DOHH2 (cell line): ENCODE results near the gene SNX5.

Experiments used
- CTCF ChIP-seq: fragments of 200-600 bp; sonication (generic); IDR thresholded peaks from one replicate; pipeline ENCODE4 v1.5.1; 2014; ENCODE audit warnings: antibody characterized with exemption, mild to moderate bottlenecking, low read depth, low read length; ENCODE audit not compliant: poor library complexity, severe bottlenecking
- EZH2phosphoT487 ChIP-seq: fragments of 200-600 bp; sonication (generic); IDR thresholded peaks from 2 replicates; pipeline ENCODE4 v1.6.1; 2017; ENCODE audit warnings: borderline replicate concordance, mild to moderate bottlenecking, antibody characterized with exemption, low read length, moderate library complexity, mixed read lengths

- TF ChIP-seq CTCF (peak; percentile 27), EZH2phosphoT487 (no peak)
Measured at GRCh38 chr20:17966432-17967310, 1.9 kb downstream of the SNX5 start.
